ENCODE data around the gene PLEKHM3. TPM values are rescaled to one million over a fixed set of nuclear protein-coding genes. Genes with fewer than 3 reads are reported as not detected.

The PLEKHM3 gene
- total RNA-seq, 2 experiments from 2014 or later, result 11.3 to 11.6 TPM

GRCh38 chr2:208065476-208065875 lies 40.1 kb upstream of the PLEKHM3 start:
- intact Hi-C loops (cut with DNase I, micrococcal nuclease), result loop anchor here in 1 of 2 experiments (10.0 kb wide), 1 partner anchor 561 kb away; no protein-coding TSS in a partner anchor
- Histone ChIP-seq H3K36me3 (ENCODE audit: insufficient read depth, low read length) (no peaks in the 10 kb centered on the region), H3K9me3 (ENCODE audit: control insufficient read depth in 1 of 2, insufficient read depth in 1 of 2, low read length in 2 of 2) (no peaks in the 10 kb centered on the region), H3K27ac (ENCODE audit: low read depth in 1 of 2, low read length in 2 of 2) (no peak overlapping the region), H3K4me1 (ENCODE audit: insufficient read depth, low read length) (no peaks in the 10 kb centered on the region), H3K27me3 (ENCODE audit: control insufficient read depth in 1 of 2, insufficient read depth in 2 of 2, low read length in 2 of 2) (no peaks in the 10 kb centered on the region), H3K4me3 (ENCODE audit: low read length) (no peak overlapping the region)
- no peaks in the 10 kb centered on the region for H3K36me3 Mint-ChIP-seq (ENCODE audit: low read depth)
- ATAC-seq (ENCODE audit: poor library complexity) (no peak), DNase-seq (no peak)
- no peaks in the 10 kb centered on the region for H3K27me3 Mint-ChIP-seq
- no peak overlapping the region for H3K4me3 Mint-ChIP-seq
- H3K9me3 Mint-ChIP-seq, result no peaks in the 10 kb centered on the region
- CTCF ChIA-PET, result no interaction called here
- TF ChIP-seq CTCF (IDR thresholded peaks at IDR 0.05), result no peak
- H3K4me1 Mint-ChIP-seq (ENCODE audit: low read depth), result no peaks in the 10 kb centered on the region
- POLR2A ChIA-PET, result no interaction called here
- H3K27ac Mint-ChIP-seq, result no peak overlapping the region

- Histone ChIP-seq H3K27ac (ENCODE audit: low read depth in 1 of 2, low read length in 2 of 2) (no peak overlapping the region), H3K36me3 (ENCODE audit: insufficient read depth, low read length) (no peaks in the 10 kb centered on the region), H3K27me3 (ENCODE audit: control insufficient read depth in 1 of 2, insufficient read depth in 2 of 2, low read length in 2 of 2) (no peaks in the 10 kb centered on the region), H3K4me1 (ENCODE audit: insufficient read depth, low read length) (no peaks in the 10 kb centered on the region), H3K9me3 (ENCODE audit: control insufficient read depth in 1 of 2, insufficient read depth in 1 of 2, low read length in 2 of 2) (no peaks in the 10 kb centered on the region), H3K4me3 (ENCODE audit: low read length) (no peak overlapping the region)
- H3K27me3 Mint-ChIP-seq, result no peaks in the 10 kb centered on the region
- ChIA-PET CTCF (interaction anchor here (0.6 to 0.7 kb wide), 3 partner anchors 14 to 1819 kb away, joined by 3 to 4 read pairs (median 3); no protein-coding TSS in a partner anchor), POLR2A (no interaction called here)
- intact Hi-C loops (cut with DNase I, micrococcal nuclease), result loop anchor here in 1 of 2 experiments (10.0 kb wide), 1 partner anchor 560 kb away; no protein-coding TSS in a partner anchor
- no peaks in the 10 kb centered on the region for H3K36me3 Mint-ChIP-seq (ENCODE audit: low read depth)
- no peak for TF ChIP-seq CTCF (IDR thresholded peaks at IDR 0.05)
- DNase-seq (peak in 2 of 14 experiments; percentile 7 to 22), ATAC-seq (ENCODE audit: poor library complexity) (no peak)
- no peaks in the 10 kb centered on the region for H3K9me3 Mint-ChIP-seq
- no peak overlapping the region for H3K4me3 Mint-ChIP-seq
- no peaks in the 10 kb centered on the region for H3K4me1 Mint-ChIP-seq (ENCODE audit: low read depth)
- no peak overlapping the region for H3K27ac Mint-ChIP-seq
Observed at GRCh38 chr2:208064220-208064961, 39.1 kb upstream of the PLEKHM3 start.

GRCh38 chr2:208062961-208063360 lies 37.6 kb upstream of the PLEKHM3 start:
- ATAC-seq (ENCODE audit: poor library complexity) (no peak), DNase-seq (no peak)
- no peak overlapping the region for H3K4me3 Mint-ChIP-seq
- no peaks in the 10 kb centered on the region for H3K4me1 Mint-ChIP-seq (ENCODE audit: low read depth)
- no peaks in the 10 kb centered on the region for H3K27me3 ChIP-seq (ENCODE audit: control insufficient read depth in 1 of 2, insufficient read depth in 2 of 2, low read length in 2 of 2)
- no peaks in the 10 kb centered on the region for H3K9me3 Mint-ChIP-seq
- TF ChIP-seq CTCF (IDR thresholded peaks at IDR 0.05), result no peak
- ChIA-PET CTCF (no interaction called here), POLR2A (no interaction called here)
- no peak overlapping the region for H3K27ac Mint-ChIP-seq
- no peaks in the 10 kb centered on the region for H3K4me1 ChIP-seq (ENCODE audit: insufficient read depth, low read length)
- H3K27me3 Mint-ChIP-seq, result no peaks in the 10 kb centered on the region
- intact Hi-C loops (cut with DNase I, micrococcal nuclease), result loop anchor here in 1 of 2 experiments (10.0 kb wide), 1 partner anchor 558 kb away; no protein-coding TSS in a partner anchor
- no peak overlapping the region for H3K27ac ChIP-seq (ENCODE audit: low read depth in 1 of 2, low read length in 2 of 2)
- H3K9me3 ChIP-seq (ENCODE audit: control insufficient read depth in 1 of 2, insufficient read depth in 1 of 2, low read length in 2 of 2), result no peaks in the 10 kb centered on the region
- no peaks in the 10 kb centered on the region for H3K36me3 Mint-ChIP-seq (ENCODE audit: low read depth)
- H3K4me3 ChIP-seq (ENCODE audit: low read length), result no peak overlapping the region
- H3K36me3 ChIP-seq (ENCODE audit: insufficient read depth, low read length), result no peaks in the 10 kb centered on the region

Measured in CD4-positive, alpha-beta T cell (primary cell).